GM12891 (cell line): ENCODE measurements around the gene NOS3.

Experiments used
- POLR2A ChIP-seq: IDR thresholded peaks from 2 replicates; pipeline ENCODE4 v1.6.1; 2011; ENCODE audit warnings: low read depth, low read length, control low read depth
- TAF1 ChIP-seq: IDR thresholded peaks from 2 replicates; pipeline ENCODE4 v1.6.1; 2011; ENCODE audit warnings: low read depth, low read length, control low read depth

DNA sequence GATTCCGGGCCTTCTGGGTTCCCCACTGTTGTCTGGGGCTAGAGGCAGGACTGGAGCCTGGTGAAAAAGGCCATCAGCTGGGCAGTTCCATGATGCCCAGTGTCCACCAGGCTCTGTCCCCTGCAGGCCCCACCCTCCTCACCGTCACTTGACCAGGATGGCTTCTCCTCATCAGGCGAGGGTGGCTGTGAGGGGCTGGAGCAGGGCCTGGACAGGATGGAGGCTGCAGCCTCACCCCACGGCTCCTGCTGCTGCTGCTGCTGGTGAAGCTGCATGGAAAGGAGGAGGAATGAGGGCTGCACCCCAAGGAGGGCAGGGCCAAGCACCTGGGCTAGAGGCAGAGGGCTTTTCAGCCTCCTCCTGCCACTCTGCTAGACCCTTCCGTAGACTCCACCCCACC lies 25.1 kb downstream of the NOS3 start:
- TF ChIP-seq POLR2A = no peak
- TF ChIP-seq TAF1 = no peak
